T follicular helper cell (primary cell): ENCODE data around the gene XPOT.

Experiments used
- DNase-seq: peaks from one replicate; pipeline ENCODE4 v3.0.0-alpha.2; 2020; ENCODE audit warnings: low read depth

XPOT gene

DNA sequence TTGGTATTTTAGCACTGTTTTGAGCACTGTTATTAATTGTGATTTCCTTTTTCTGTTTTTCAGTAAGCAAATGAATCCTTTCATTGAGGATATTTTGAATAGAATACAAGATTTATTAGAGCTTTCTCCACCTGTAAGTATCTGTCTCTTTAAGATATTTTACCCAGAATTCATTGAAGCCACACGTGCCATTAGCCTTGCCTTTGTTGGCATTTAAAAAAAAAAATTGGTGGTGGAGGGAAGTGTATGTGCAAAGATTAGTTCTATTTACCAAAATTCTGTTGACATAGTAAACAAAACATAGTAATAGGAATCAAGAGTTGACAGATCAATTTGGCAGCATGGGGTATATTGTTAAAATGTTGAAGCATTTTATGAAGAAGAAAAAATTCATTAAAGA is 23.8 kb downstream of the XPOT start:
- no peak for DNase-seq

DNA sequence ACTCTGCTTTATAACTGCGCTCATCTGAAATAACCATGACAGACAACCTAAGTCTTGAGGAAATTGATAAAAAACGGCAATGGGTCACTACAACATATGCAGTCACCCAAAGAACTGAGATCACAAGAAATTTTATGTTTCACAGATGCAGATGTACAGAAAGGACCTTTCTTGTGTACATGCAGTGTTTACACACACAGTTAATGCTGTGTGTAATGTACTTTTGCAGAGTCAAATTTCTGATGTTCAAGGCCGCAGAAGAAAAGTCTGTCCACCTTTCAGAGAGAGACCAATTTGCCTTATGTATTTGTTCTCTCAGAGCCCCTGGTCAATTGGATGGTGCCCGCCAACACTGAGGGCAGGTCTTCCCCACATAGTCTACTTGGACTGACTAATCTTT is 24.8 kb downstream of the XPOT start:
- no peak for DNase-seq

DNA sequence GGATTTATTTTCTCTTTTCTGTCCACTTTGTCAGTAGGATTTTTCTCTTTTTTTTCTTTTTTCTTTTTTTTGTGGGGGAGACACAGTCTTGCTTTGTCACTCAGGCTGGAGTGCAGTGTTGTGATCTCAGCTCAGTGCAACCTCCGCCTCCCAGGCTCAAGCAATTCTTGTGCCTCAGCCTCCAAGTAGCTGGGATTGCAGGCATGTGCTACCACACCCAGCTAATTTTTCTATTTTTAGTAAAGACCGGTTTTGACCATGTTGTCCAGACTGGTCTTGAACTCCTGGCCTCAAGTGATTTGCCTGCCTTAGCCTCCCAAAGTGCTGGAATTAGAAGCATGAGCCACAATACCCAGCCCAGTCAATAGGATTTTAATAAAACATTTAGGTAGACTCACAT is 26.7 kb downstream of the XPOT start:
- no peak for DNase-seq

DNA sequence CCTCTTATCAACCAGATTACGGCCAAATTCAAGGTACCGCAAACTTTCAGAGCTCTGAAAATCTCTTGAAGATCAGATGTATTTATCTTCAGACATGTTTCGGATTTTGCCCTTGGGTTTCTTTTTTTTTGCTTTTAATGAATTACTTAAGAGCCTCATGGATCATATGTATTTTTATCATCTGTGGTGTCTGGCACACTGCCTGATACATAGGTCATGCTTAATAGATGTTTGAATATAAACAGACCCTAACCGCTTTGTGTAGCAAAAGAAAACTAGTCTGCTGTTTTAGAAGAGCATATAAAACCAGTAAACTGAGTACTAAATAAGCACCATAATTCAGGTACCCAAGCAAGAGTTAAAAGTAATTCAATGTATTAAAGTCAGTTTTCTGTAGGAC is 27.6 kb downstream of the XPOT start:
- no peak for DNase-seq

DNA sequence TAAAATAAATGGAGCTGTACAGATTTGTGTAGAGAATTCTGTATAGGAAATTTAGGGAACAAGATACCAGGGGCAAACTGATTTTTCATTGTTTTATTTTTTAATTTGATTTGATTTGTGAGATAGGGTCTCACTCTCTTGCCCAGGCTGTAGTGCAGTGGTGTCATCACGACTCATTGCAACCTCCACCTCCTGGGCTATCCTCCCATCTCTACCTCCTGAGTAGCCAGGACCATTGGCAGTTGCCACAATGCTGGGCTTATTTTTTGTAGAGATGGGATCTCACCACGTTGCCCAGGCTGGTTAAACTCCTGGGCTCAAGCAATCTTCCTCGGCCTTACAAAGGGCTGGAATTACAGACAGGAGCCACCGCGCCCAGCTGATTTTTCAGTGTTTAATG is 29.7 kb downstream of the XPOT start:
- no peak for DNase-seq

DNA sequence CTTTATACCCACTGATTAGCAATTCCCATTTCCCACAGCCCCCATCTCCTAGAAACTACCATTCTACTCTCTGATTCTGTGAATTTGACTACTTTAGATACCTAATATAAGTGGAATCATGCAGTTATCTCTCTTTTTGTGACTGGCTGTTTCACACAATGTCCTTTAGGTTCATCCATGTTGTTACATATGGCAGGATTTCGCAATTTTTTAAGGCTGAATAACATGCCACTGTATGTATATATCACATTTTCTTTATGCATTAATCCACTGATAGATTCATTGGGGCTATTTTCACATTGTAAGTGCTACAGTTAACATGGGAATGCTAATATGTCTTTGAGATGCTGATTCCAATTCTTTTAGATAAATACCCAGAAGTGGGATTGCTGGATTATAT is 35.9 kb downstream of the XPOT start:
- DNase-seq: no peak

DNA sequence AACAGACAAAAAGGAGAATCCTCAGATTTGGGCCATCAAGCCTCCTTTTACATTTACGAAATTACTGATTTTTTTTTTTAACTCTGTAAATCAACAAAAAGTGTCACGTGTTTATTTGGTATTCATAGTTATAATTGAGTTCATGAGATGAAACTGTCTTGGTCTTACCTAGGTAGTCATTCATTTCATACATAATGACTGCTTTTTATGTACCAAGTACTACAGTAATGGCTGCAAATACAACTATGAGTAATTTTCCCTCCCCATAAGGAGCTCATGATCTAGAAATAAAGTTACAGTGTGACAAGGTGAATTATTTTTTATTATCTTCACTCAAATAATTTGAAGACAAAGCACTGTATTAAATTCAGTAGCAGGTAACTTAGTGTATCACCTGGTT is 41.3 kb downstream of the XPOT start:
- no peak for DNase-seq

DNA sequence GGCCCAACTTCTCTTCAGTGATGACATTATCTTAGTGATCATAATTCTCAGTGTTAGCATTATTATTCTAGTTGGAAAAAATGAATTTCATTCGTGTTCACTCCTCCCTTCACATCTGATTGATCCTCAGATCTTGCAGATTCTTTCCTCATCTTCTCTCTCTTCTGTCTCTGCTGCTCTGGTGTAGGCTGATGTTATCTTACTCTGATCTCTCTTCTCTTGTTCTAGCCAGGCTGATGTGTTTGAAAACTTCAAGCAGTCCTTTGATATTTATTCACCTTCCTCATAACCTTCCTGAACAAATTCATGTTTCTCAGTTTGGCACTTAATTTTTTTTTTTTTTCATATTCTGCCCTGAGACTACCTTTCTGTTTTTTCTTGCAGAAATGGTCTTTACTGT is 42.1 kb downstream of the XPOT start:
- no peak for DNase-seq

DNA sequence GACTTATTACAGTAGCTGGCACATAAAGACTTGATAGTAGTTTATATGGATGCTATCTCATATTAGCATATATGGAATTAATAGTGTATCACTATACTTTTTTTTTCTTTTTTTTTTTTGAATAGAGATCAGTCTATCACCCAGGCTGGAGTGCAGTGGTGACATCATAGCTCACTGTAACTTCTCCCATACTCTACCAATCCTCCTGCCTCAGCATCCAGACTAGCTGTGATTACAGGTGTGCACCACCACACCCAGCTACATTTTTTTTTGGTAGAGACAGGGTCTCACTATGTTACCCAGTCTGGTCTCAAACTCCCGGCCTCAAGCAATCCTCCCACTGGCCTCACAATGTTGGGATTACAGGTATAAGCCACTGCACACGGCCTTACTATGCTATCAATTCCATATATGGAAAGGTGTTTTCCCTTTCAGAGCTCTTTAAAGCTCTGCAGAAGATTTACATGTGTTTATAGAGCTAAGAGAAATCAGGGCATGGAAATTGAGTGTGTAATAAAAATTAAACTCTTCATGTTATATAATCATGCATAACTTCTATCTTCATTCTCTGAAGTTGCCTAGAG is 46.0 kb downstream of the XPOT start:
- DNase-seq: no peak

DNA sequence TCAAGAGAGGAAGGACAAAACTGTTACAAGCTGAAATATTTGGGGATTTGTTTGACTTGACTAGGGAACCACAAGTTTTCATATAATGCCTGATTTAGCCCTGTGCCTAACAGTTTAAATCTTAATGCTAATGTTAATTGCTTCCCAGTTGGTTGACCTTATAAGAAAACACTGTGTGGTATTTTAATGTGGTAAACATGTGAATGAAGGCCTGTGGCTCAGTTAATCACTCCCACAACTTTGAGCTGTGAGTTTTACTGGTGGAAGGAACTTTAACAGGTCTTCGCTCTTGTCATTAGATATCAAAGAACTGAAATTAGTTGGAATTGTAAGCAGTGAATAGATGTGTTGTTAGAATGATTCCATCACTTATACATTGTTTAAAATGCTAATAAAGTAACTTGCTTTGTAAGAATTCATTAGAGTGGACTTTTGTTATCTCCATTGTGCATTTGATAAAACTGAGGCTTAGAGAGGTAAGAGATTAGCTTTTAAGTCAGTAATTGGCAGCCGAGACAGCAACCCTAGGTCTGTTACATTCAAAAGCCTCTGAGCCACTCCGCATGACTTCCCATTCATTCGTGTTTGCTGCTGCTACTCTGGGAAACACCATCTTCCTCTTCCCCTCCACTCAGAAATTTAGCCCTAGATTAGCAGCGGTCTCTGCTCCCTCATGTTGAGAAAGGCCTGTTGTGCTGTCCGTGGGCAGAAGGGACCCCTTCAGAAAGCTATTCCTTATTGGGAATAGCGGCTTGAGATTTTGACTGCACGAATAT is 46.7 kb downstream of the XPOT start:
- no peak for DNase-seq

DNA sequence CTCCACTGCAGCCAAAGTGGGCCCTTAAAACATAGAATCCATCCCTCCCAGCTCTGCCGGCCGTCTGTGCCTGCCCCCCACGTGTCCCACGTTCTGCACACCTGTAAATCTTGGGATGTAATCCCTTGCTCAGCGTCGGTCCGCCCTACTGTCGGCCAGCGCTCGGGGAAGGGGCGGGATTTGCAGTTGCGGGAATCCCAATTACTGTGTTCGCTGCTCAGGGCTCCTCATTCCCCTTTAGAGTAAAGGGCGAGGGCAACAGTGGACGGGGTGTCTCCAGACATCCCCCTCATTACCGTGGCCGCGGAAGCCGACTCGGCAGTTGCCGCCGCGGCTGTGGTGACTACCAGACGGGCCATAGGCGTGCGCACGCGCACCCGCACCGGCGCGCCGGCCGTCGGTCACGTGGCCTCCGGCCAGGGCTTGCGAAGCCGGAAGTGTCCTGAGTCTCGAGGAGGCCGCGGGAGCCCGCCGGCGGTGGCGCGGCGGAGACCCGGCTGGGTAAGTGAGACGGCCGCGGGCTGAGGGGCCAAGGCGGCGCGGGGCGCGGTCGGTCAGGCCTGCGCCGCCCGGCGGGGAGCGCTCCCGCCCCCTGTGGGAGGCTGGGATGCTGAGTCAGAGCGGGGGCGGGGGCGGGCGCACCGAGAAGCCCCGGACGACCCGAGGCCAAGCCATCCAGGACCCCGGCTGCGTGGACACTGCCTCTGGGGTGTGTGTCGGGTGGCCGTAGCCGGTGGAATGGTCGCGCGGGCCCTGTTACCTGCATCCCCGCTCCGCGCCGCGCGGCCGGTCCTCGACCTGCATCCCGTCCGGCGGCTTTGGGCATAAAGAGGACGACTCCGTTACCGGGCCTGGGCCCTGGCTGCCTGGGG is 47.7 kb downstream of the XPOT start, which contains the start of gene TBK1:
TBK1 (plus strand) TSS at position 434 of the 872 bp plus-strand sequence. CDS start 3,751 bp downstream, outside the sequence.
- peak; percentile 17 for DNase-seq

DNA sequence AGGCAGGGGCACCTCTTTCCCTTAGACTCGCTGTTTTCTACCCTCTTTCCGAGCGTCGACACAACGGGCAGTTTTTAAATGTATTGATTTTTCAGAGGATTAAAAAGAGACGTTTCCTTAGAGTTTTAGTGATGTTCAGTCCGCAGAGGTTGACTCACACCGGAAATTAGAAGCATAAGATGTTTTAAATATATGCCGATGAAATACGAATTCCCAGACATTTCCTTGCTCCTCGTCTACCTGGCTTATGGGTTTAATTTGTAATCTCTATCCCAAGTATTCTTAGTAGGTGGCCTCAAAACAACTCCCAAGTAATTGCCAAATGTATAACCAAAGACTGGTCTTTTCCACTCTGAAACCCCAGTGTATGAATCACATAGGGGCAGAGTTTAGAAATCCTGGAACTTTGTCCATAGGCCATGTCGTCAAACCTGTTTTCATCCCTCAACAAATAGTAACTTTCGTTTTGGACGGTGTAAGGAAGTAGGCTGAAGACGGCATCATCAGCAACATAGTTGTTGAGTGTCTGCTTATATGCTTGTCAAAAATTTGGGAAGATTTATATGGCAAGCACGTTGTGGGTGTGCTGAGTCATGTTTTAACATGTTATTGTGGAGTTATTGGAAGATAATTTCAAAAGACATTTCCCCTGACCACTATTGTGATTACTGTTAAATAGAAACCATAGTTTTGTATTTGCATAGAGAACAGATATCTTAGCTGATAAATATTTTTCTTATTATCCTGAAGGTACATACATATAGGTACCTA is 48.6 kb downstream of the XPOT start:
- DNase-seq: no peak

DNA sequence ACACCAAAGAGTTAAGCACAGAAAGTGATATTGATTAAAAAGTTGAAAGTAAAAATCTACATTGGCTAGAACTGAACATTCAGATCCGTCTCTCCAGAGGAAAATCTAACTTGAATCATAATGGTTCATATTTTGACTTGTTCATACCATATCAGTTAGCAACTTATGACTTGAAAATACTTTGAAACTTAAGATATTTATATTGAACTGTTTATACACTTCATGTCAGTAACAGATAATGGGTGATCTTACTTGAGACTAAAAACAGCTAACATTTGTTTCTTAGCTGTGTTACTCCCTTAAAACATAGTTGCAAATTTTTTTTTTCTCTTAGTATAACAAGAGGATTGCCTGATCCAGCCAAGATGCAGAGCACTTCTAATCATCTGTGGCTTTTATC is 51.3 kb downstream of the XPOT start:
- no peak for DNase-seq

DNA sequence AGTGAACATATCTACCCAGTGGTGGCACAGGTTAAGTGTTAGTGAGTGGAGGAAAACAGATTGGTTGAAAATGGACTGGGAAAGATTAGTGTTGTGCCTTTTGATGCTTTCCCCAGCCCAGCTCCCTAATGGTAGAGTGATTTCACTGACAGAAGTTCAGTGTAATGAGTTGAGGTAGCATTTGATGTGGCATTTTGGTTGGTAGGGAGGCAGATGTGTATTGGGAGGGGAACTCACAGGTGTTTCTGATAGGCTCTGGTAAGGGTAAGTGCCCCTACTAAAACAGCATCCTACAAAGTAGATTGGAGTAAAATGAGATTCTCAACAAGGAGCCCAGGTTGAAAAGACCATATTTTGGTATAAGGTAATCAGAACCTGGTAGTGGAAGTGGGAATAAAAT is 51.9 kb downstream of the XPOT start:
- DNase-seq: no peak

DNA sequence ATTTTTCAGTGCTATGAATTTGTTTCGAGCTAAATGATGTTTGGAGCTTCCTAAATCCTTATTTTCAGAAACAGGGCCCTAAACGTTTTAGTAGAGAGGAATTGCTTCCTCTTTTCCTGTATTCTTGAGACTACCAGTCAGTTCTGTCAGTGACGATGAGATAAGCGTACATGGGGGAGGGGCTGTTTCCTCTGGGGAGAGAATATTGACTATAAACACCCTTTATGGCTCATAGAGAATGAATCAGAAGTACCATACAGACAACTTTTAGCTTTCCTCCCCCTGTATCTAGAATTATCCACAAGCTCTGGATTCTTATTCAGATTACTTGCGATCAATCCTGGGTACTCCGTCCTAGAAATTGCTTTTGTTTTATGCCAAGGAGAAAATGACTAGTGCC is 52.8 kb downstream of the XPOT start:
- DNase-seq: no peak

DNA sequence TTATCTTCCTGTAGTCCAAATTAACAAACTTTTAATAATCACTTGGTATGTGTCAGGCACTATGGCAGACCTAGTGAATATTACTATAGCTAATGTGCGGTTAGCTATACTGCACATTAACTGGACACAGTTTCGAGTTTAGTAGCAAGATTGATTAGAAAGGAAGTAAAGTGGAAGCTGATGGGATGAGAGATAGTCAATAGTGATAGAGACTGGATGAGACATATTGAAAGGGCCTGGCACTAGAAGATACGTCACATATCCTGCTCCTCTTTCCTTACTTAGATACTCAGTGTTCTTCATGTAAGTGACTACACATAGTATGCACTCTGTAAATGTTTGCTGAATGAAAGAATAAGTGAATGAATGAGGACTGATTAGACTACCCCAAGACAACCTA is 53.3 kb downstream of the XPOT start:
- no peak for DNase-seq

DNA sequence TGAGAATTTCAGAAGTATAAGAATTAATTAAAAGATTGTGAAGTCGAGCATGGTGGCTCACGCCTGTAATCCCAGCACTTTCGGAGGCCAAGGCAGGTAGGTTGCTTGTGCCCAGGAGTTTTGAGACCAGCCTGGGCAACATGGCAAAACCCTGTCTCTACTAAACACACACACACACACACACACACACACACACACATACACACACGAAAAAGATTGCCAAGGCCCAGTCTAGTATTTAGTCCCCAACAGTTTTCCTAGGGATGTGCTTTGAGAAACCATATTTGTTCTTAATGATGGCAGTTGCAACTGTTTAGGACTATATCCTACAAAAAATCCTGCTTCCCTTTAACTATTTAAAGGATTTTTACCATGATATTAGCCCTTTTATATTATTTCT is 53.7 kb downstream of the XPOT start:
- DNase-seq: no peak

DNA sequence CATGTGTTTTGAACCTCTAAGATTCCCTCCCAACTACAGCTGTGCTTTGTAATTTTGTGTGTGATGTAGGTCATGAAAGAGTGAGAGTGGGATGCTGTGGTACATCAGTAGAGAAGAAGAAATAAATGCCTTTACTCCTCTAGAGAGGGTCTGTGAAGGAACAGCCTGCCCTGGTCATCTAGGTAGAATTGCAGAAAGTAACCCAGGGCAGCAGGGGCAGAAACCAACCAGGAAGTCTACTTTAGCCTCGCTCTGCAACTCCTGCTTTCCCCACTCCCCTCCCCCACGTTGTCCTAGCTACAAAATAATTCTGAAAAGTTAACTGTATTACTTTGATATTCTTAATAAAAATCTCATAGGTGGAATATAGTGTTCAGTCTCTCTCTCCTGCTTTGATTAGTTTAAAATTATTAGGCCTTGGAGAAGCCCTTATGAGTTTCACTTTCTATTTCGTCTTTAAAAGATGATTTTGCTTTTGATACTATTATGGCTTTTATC is 55.3 kb downstream of the XPOT start:
- no peak for DNase-seq

DNA sequence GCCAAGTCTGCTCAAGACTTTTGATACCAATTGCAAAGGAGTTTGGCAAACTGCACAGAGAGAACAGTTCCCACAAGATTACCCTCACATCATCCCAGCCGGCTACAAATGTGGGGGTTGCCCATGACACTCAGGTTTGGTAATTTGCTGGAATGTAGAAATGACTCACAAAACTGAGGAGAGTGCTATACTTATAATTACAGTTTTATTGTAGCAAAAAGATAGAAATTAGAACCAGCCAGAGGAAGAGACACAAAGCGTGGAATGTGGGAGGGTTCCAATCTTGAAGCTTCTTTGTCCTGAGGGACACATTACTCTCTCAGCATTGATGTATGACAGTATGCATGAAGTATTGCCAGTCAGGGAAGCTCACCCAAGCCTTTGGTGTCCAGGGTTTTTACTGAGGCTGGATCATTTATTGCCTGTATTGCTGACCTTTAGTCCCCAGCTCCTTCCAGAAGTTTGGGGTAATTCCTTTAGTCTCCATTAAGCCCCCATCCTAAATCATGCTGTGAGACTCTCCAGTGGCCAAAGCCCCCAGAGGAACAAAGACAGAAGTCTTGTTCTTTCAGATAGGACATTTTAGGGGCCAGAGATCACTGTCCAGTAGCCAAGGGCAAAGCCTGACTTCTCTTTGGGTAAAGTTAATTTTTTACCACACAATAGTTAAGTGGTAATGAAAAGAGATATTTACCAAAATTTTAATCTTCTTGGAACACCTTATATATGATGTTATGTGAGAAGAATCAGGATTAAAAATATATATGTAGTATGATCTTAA is 57.6 kb downstream of the XPOT start:
- DNase-seq: no peak

DNA sequence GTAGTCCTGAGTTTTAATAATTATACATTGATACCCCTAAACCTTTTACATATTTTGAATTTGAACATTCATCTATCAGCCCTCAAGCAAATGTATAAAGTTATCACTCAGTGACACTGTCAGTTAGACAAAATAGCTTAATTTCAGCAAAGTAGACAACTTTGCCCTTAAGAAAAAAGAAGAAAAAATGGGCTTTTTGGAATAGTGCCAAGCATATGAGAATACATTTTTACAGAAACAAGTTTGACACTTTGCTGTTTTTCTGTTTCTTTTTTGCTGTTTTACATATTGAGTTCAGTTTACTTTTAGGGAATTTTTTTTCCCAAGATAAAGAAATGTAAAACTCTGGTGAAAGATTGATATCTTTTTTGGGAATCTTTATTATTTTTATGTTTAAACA is 62.0 kb downstream of the XPOT start:
- no peak for DNase-seq

DNA sequence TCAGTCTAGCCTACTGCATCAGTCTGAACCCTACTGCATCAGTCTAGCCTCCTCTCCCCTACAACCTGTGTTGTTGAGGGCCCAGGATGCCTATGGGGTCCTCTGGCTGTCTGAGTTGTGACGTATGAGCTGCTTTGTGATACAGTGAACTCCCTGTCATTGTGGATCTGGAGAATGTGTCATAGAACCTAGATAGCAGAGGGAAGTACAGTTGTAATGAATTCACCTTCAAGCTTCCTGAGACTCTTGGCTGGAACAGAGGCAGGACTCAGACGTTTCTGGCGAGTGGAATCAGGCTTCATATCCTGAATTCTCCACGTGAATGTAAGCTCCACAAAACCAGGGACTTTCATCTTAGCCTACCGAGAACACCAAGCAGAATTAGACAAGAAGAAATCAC is 64.8 kb downstream of the XPOT start:
- no peak for DNase-seq
